ENCODE data around the gene FAM117A.

GRCh38 chr17:49783071-49783715, 19.3 kb upstream of the FAM117A start:
- TF ChIP-seq CTCF (IDR thresholded peaks at IDR 0.05) (no peak), POLR2A (IDR thresholded peaks at IDR 0.05; ENCODE audit: low read depth) (no peak), POLR2AphosphoS5 (IDR thresholded peaks at IDR 0.05) (no peak)

Measured in esophagus muscularis mucosa (tissue), 3 donors.